HUES64 (cell line): ENCODE results near the gene SND1.

Experiments
- H3K27ac ChIP-seq: 2 replicates; pipeline ENCODE4 v1.7.0; 2013; ENCODE audit warnings: low read depth, low read length, inconsistent platforms
- H3K27me3 ChIP-seq: 2 replicates; pipeline ENCODE4 v1.6.1; 2013; ENCODE audit warnings: mild to moderate bottlenecking, low read length; ENCODE audit not compliant: insufficient read depth
- H3K36me3 ChIP-seq: 2 replicates; pipeline ENCODE4 v1.6.1; 2013; ENCODE audit warnings: mild to moderate bottlenecking, low read length; ENCODE audit not compliant: insufficient read depth
- H3K4me1 ChIP-seq: 2 replicates; pipeline ENCODE4 v1.6.1; 2013; ENCODE audit warnings: mild to moderate bottlenecking, low read length, moderate library complexity; ENCODE audit not compliant: insufficient read depth
- H3K4me3 ChIP-seq: 2 replicates; pipeline ENCODE4 v1.5.1; 2013; ENCODE audit warnings: mild to moderate bottlenecking, low read length, moderate library complexity
- H3K9ac ChIP-seq: 2 replicates; pipeline ENCODE4 v1.6.1; 2013; ENCODE audit warnings: mild to moderate bottlenecking, low read depth, low read length
- H3K9me3 ChIP-seq: 2 replicates; pipeline ENCODE4 v1.6.1; 2013; ENCODE audit warnings: low read depth, low read length; ENCODE audit not compliant: insufficient read depth
- WGBS: fragments of 150-250, 120-280 bp; methylation state at CpG from one replicate; pipeline ENCODE4 v1.1.7; 2013; ENCODE audit warnings: missing lambda C conversion rate; 5-methylcytosine and 5-hydroxymethylcytosine counted together

The SND1 gene

GRCh38 chr7:127809261-127809702 is 157.3 kb downstream of the SND1 start:
- H3K9ac ChIP-seq, result no peak overlapping the region
- no peak overlapping the region for H3K4me3 ChIP-seq
- no peaks in the 10 kb centered on the region for H3K27me3 ChIP-seq
- WGBS, result 88% methylated on average over 3 of the region's 3 CpGs
- H3K9me3 ChIP-seq, result no peaks in the 10 kb centered on the region
- H3K4me1 ChIP-seq, result peaks cover 50% of the 10 kb centered on the region
- H3K27ac ChIP-seq, result no peak overlapping the region
- peaks cover 24% of the 10 kb centered on the region for H3K36me3 ChIP-seq

- no peak overlapping the region for H3K27ac ChIP-seq
- H3K36me3 ChIP-seq, result peaks cover 24% of the 10 kb centered on the region
- H3K9ac ChIP-seq, result no peak overlapping the region
- WGBS, result 89% methylated on average over 2 of the region's 2 CpGs
- H3K4me1 ChIP-seq, result peaks cover 51% of the 10 kb centered on the region
- H3K4me3 ChIP-seq, result no peak overlapping the region
- H3K9me3 ChIP-seq, result no peaks in the 10 kb centered on the region
- H3K27me3 ChIP-seq, result no peaks in the 10 kb centered on the region
Observed at GRCh38 chr7:127810113-127810512, 158.1 kb downstream of the SND1 start.

- 95% methylated on average over 4 of the region's 5 CpGs for WGBS
- H3K4me1 ChIP-seq, result peaks cover 60% of the 10 kb centered on the region
- H3K36me3 ChIP-seq, result peaks cover 24% of the 10 kb centered on the region
- H3K9ac ChIP-seq, result no peak overlapping the region
- H3K9me3 ChIP-seq, result no peaks in the 10 kb centered on the region
- no peaks in the 10 kb centered on the region for H3K27me3 ChIP-seq
- no peak overlapping the region for H3K4me3 ChIP-seq
- no peak overlapping the region for H3K27ac ChIP-seq
Observed at GRCh38 chr7:127810696-127811660, 159.0 kb downstream of the SND1 start.

GRCh38 chr7:127812540-127812939 is 160.5 kb downstream of the SND1 start:
- Histone ChIP-seq H3K4me1 (peaks cover 53% of the 10 kb centered on the region), H3K9me3 (no peaks in the 10 kb centered on the region), H3K27me3 (no peaks in the 10 kb centered on the region), H3K36me3 (peaks cover 20% of the 10 kb centered on the region), H3K9ac (no peak overlapping the region), H3K27ac (no peak overlapping the region), H3K4me3 (no peak overlapping the region)
- 88% methylated on average over 3 of the region's 3 CpGs for WGBS

- Histone ChIP-seq H3K4me3 (no peak overlapping the region), H3K27me3 (no peaks in the 10 kb centered on the region), H3K36me3 (peaks cover 6% of the 10 kb centered on the region), H3K4me1 (peaks cover 48% of the 10 kb centered on the region), H3K27ac (no peak overlapping the region), H3K9me3 (no peaks in the 10 kb centered on the region), H3K9ac (no peak overlapping the region)
- WGBS, result 99% methylated on average over 4 of the region's 4 CpGs
Observed at GRCh38 chr7:127813991-127814541, 162.1 kb downstream of the SND1 start.

- WGBS, result 93% methylated on average over 3 of the region's 3 CpGs
- Histone ChIP-seq H3K27me3 (no peaks in the 10 kb centered on the region), H3K27ac (no peak overlapping the region), H3K4me1 (peaks cover 54% of the 10 kb centered on the region), H3K9ac (no peak overlapping the region), H3K4me3 (no peak overlapping the region), H3K36me3 (no peaks in the 10 kb centered on the region), H3K9me3 (no peaks in the 10 kb centered on the region)
Observed at GRCh38 chr7:127815631-127816145, 163.7 kb downstream of the SND1 start.

GRCh38 chr7:127816354-127817190 is 164.6 kb downstream of the SND1 start:
- H3K4me1 ChIP-seq, result peaks cover 55% of the 10 kb centered on the region
- no peak overlapping the region for H3K27ac ChIP-seq
- H3K4me3 ChIP-seq, result no peak overlapping the region
- WGBS, result 96% methylated on average over 5 of the region's 5 CpGs
- no peak overlapping the region for H3K9ac ChIP-seq
- no peaks in the 10 kb centered on the region for H3K27me3 ChIP-seq
- H3K36me3 ChIP-seq, result no peaks in the 10 kb centered on the region
- no peaks in the 10 kb centered on the region for H3K9me3 ChIP-seq

GRCh38 chr7:127817466-127817865 is 165.5 kb downstream of the SND1 start:
- H3K4me1 ChIP-seq, result peaks cover 55% of the 10 kb centered on the region
- no peaks in the 10 kb centered on the region for H3K9me3 ChIP-seq
- H3K27me3 ChIP-seq, result no peaks in the 10 kb centered on the region
- H3K36me3 ChIP-seq, result no peaks in the 10 kb centered on the region
- 96% methylated on average over 3 of the region's 3 CpGs for WGBS
- no peak overlapping the region for H3K9ac ChIP-seq
- no peak overlapping the region for H3K27ac ChIP-seq
- no peak overlapping the region for H3K4me3 ChIP-seq

GRCh38 chr7:127818306-127818705 is 166.3 kb downstream of the SND1 start:
- Histone ChIP-seq H3K4me1 (peaks cover 55% of the 10 kb centered on the region), H3K27ac (no peak overlapping the region), H3K9ac (no peak overlapping the region), H3K4me3 (no peak overlapping the region), H3K9me3 (no peaks in the 10 kb centered on the region), H3K36me3 (no peaks in the 10 kb centered on the region), H3K27me3 (no peaks in the 10 kb centered on the region)
- WGBS, result 92% methylated on average over 2 of the region's 2 CpGs

- Histone ChIP-seq H3K9me3 (no peaks in the 10 kb centered on the region), H3K4me3 (no peak overlapping the region), H3K4me1 (peaks cover 49% of the 10 kb centered on the region), H3K9ac (no peak overlapping the region), H3K27ac (no peak overlapping the region), H3K36me3 (no peaks in the 10 kb centered on the region), H3K27me3 (no peaks in the 10 kb centered on the region)
- 63% methylated on average over 4 of the region's 4 CpGs for WGBS
Observed at GRCh38 chr7:127819975-127820731, 168.2 kb downstream of the SND1 start.
